HEK293 (cell line): ENCODE measurements around the gene SLC6A1.

Experiments used
- CTCF ChIA-PET: fragments of 350-600 bp; formaldehyde crosslinking; extraction: SDS; loops from one replicate; lab custom pipeline; 2021; ENCODE audit warnings: antibody characterized with exemption; lab: Yijun Ruan, JAX
- POLR2A ChIA-PET: fragments of 300-600 bp; formaldehyde crosslinking; extraction: SDS; loops from one replicate; lab custom pipeline; 2020; ENCODE audit warnings: antibody characterized with exemption, inconsistent platforms; lab: Yijun Ruan, JAX
- H3K27ac ChIP-seq: fragments of 200-500 bp; sonication (Bioruptor generic); 2 replicates; pipeline ENCODE4 v1.5.1; 2014; ENCODE audit warnings: low read depth, low read length, control low read depth, inconsistent platforms; ENCODE audit errors: extremely low read depth
- H3K36me3 ChIP-seq, 2 experiments: fragments of 200-500 bp in 1 of 2; sonication (Bioruptor generic) in 1 of 2; 1 replicate in 1 of 2; 2 replicates in 1 of 2; pipeline ENCODE4 v1.5.1; 2014 to 2017; ENCODE audit warnings: inconsistent platforms in 2 of 2, low read length in 2 of 2; ENCODE audit not compliant: control insufficient read depth in 2 of 2, insufficient read depth in 1 of 2
- H3K4me1 ChIP-seq: fragments of 200-500 bp; sonication (Bioruptor generic); 2 replicates; pipeline ENCODE4 v1.5.1; 2014; ENCODE audit warnings: mild to moderate bottlenecking, low read length, inconsistent platforms; ENCODE audit not compliant: control insufficient read depth, insufficient read depth
- H3K4me3 ChIP-seq: 2 replicates; pipeline ENCODE4 v1.5.1; 2011; ENCODE audit warnings: low read depth, mild to moderate bottlenecking, control low read depth, low read length, moderate library complexity
- H3K9me3 ChIP-seq: fragments of 200-500 bp; sonication (Bioruptor generic); 2 replicates; pipeline ENCODE4 v1.5.1; 2014; ENCODE audit warnings: low read depth, low read length, inconsistent platforms; ENCODE audit not compliant: control insufficient read depth, insufficient read depth
- BCL11B ChIP-seq: fragments of 450-650 bp; formaldehyde crosslinking; IDR thresholded peaks from 2 replicates; pipeline ENCODE4 v1.5.1; 2016; ENCODE audit warnings: low read depth, missing biosample characterization, missing genetic modification characterization
- GLIS2 ChIP-seq: fragments of 450-650 bp; formaldehyde crosslinking; IDR thresholded peaks from 2 replicates; pipeline ENCODE4 v1.5.1; 2016; ENCODE audit warnings: missing biosample characterization, missing genetic modification characterization
- IKZF3 ChIP-seq: fragments of 450-650 bp; IDR thresholded peaks from 2 replicates; pipeline ENCODE4 v1.5.0; 2018; ENCODE audit warnings: missing biosample characterization, mild to moderate bottlenecking, missing genetic modification characterization, moderate library complexity
- REST ChIP-seq: fragments of 450-650 bp; formaldehyde crosslinking; IDR thresholded peaks from 2 replicates; pipeline ENCODE4 v1.5.1; 2016; ENCODE audit warnings: missing biosample characterization, missing genetic modification characterization
- SCRT2 ChIP-seq: fragments of 450-650 bp; formaldehyde crosslinking; IDR thresholded peaks from 2 replicates; pipeline ENCODE4 v1.5.1; 2016; ENCODE audit warnings: missing biosample characterization, missing genetic modification characterization
- TCF7L2 ChIP-seq: IDR thresholded peaks from 2 replicates; pipeline ENCODE4 v1.6.1; 2011; ENCODE audit warnings: low read depth, mild to moderate bottlenecking, inconsistent platforms, low read length, moderate library complexity, borderline replicate concordance
- ZBTB17 ChIP-seq: fragments of 450-650 bp; formaldehyde crosslinking; IDR thresholded peaks from 2 replicates; pipeline ENCODE4 v1.5.1; 2016; ENCODE audit warnings: missing biosample characterization, missing genetic modification characterization
- ZBTB7A ChIP-seq: fragments of 450-650 bp; formaldehyde crosslinking; IDR thresholded peaks from 2 replicates; pipeline ENCODE4 v1.5.1; 2016; ENCODE audit warnings: low read depth, missing biosample characterization, missing genetic modification characterization
- ZBTB8A ChIP-seq: fragments of 450-650 bp; formaldehyde crosslinking; IDR thresholded peaks from 2 replicates; pipeline ENCODE4 v1.5.1; 2016; ENCODE audit warnings: missing biosample characterization, missing genetic modification characterization
- ZFP41 ChIP-seq: fragments of 450-650 bp; formaldehyde crosslinking; IDR thresholded peaks from 2 replicates; pipeline ENCODE4 v1.5.1; 2016; ENCODE audit warnings: missing biosample characterization, missing genetic modification characterization, borderline replicate concordance
- ZNF121 ChIP-seq: fragments of 450-650 bp; formaldehyde crosslinking; IDR thresholded peaks from 2 replicates; pipeline ENCODE4 v1.5.1; 2016; ENCODE audit warnings: missing biosample characterization, missing genetic modification characterization
- ZNF248 ChIP-seq: fragments of 450-650 bp; formaldehyde crosslinking; IDR thresholded peaks from 2 replicates; pipeline ENCODE4 v1.5.1; 2017; ENCODE audit warnings: missing biosample characterization, missing genetic modification characterization
- ZNF292 ChIP-seq: fragments of 450-650 bp; formaldehyde crosslinking; IDR thresholded peaks from 2 replicates; pipeline ENCODE4 v1.5.1; 2016; ENCODE audit warnings: low read depth, missing biosample characterization, missing genetic modification characterization, borderline replicate concordance
- ZNF335 ChIP-seq: fragments of 450-650 bp; formaldehyde crosslinking; conservative IDR thresholded peaks from 2 replicates; pipeline ENCODE4 v1.5.1; 2016; ENCODE audit warnings: missing biosample characterization, missing genetic modification characterization
- ZNF530 ChIP-seq: fragments of 450-650 bp; formaldehyde crosslinking; IDR thresholded peaks from 2 replicates; pipeline ENCODE4 v1.5.1; 2016; ENCODE audit warnings: low read depth, missing biosample characterization, missing genetic modification characterization
- ZNF549 ChIP-seq: fragments of 450-650 bp; IDR thresholded peaks from 2 replicates; pipeline ENCODE4 v1.5.1; 2018; ENCODE audit warnings: missing biosample characterization, missing genetic modification characterization, mild to moderate bottlenecking, inconsistent platforms, moderate library complexity
- ZNF623 ChIP-seq: fragments of 450-650 bp; formaldehyde crosslinking; IDR thresholded peaks from 2 replicates; pipeline ENCODE4 v1.5.1; 2016; ENCODE audit warnings: missing biosample characterization, missing genetic modification characterization
- ZNF654 ChIP-seq: fragments of 450-650 bp; formaldehyde crosslinking; IDR thresholded peaks from 2 replicates; pipeline ENCODE4 v1.5.1; 2016; ENCODE audit warnings: low read depth, missing biosample characterization, missing genetic modification characterization
- ZNF660 ChIP-seq: fragments of 450-650 bp; IDR thresholded peaks from 2 replicates; pipeline ENCODE4 v1.5.1; 2018; ENCODE audit warnings: missing biosample characterization, mild to moderate bottlenecking, missing genetic modification characterization
- ZNF776 ChIP-seq: fragments of 450-650 bp; formaldehyde crosslinking; IDR thresholded peaks from 2 replicates; pipeline ENCODE4 v1.5.0; 2017; ENCODE audit warnings: missing biosample characterization, missing genetic modification characterization, borderline replicate concordance
- ZSCAN16 ChIP-seq: fragments of 450-650 bp; formaldehyde crosslinking; IDR thresholded peaks from 2 replicates; pipeline ENCODE4 v1.5.1; 2016; ENCODE audit warnings: missing biosample characterization, missing genetic modification characterization
- TF ChIP-seq, protein P1 (sequence below): fragments of 450-650 bp; formaldehyde crosslinking; optimal IDR thresholded peaks from 2 replicates; pipeline ENCODE3; 2016; ENCODE audit warnings: missing biosample characterization, mild to moderate bottlenecking, missing genetic modification characterization
- TF ChIP-seq, protein P2 (sequence below): fragments of 450-650 bp; formaldehyde crosslinking; IDR thresholded peaks from 2 replicates; pipeline ENCODE4 v1.5.1; 2017; ENCODE audit warnings: missing biosample characterization, missing genetic modification characterization
- TF ChIP-seq, protein P3 (sequence below): fragments of 450-650 bp; formaldehyde crosslinking; IDR thresholded peaks from 2 replicates; pipeline ENCODE4 v1.5.1; 2016; ENCODE audit warnings: missing biosample characterization, missing genetic modification characterization
- TF ChIP-seq, protein P4 (sequence below): fragments of 450-650 bp; formaldehyde crosslinking; IDR thresholded peaks from 2 replicates; pipeline ENCODE4 v1.5.1; 2016; ENCODE audit warnings: missing biosample characterization, missing genetic modification characterization
- TF ChIP-seq, protein P5 (sequence below): fragments of 450-650 bp; formaldehyde crosslinking; IDR thresholded peaks from 2 replicates; pipeline ENCODE4 v1.5.1; 2016; ENCODE audit warnings: missing biosample characterization, missing genetic modification characterization

Gene SLC6A1

DNA sequence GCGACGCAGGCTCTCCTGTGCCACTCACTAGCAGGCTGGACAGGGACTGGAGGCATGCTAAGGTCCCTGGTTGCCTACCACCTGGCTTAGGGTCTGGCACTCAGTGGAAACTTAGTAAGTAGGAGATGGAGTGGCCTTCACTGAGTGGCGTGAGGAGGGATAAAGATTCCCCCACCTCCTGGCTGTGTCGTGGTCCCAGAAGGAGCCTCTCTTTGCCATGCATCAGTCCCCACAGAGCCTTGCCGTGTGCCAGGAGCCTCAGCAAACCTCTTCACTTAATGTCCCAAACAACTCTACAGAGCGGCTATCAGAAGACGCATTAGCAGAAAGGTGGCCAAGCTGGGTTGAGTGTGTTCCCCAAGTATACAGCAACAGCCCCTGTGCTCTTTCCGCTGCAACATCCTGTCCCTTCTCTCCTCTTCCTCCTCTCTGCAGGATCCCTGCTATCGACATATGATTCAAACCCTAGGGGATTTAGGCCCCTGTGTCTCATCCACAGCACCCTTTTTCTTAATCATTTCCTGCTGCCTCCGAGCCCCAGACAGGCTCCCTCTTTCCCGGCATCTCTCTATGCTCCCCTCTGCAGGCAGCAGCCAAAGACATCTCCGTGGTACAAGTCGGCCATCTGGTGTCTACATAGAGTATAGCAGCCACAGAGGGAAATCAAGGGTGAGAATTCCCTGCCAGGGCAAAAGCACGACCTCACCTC lies 66.7 kb downstream of the SLC6A1 start (continued):
- no peak for TF ChIP-seq SCRT2 (tag by site-specific recombination)
- TF ChIP-seq IKZF3 (tag by site-specific recombination), result no peak
- TF ChIP-seq ZNF530, result no peak
- TF ChIP-seq ZNF335 (tag by site-specific recombination), result no peak
- TF ChIP-seq, protein P1, sequence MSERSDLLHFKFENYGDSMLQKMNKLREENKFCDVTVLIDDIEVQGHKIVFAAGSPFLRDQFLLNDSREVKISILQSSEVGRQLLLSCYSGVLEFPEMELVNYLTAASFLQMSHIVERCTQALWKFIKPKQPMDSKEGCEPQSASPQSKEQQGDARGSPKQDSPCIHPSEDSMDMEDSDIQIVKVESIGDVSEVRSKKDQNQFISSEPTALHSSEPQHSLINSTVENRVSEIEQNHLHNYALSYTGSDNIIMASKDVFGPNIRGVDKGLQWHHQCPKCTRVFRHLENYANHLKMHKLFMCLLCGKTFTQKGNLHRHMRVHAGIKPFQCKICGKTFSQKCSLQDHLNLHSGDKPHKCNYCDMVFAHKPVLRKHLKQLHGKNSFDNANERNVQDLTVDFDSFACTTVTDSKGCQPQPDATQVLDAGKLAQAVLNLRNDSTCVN (tag by site-specific recombination), result no peak
- no peak for TF ChIP-seq ZNF121 (tag by site-specific recombination)
- no peak for TF ChIP-seq ZNF776 (tag by site-specific recombination)
- TF ChIP-seq ZNF660 (tag by site-specific recombination), result 0 out of 2 replicates have a peak, but pooled peaks have one; percentile 56
- TF ChIP-seq BCL11B (tag by site-specific recombination), result no peak
- peak; percentile 42 for TF ChIP-seq ZBTB17 (tag by site-specific recombination)
- no peak for TF ChIP-seq REST
- peak; percentile 82 for TF ChIP-seq ZNF654 (tag by site-specific recombination)

DNA sequence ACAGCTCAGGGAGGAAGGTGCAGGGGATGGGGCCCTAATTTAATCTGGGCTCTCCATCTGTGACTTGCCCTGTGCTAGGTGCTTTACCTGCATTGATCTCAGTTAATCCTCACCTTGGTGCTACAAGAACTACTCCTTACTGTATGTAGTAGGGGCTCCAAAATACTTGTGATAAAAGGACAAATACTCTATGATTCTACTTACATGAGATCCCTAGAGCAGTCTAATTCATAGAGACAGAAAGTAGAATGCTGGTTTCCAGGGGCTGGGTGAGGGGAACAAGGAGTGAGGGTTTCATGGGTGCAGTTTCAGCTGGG lies 67.2 kb downstream of the SLC6A1 start:
- no peak for TF ChIP-seq ZNF623 (tag by site-specific recombination)
- TF ChIP-seq, protein P2, sequence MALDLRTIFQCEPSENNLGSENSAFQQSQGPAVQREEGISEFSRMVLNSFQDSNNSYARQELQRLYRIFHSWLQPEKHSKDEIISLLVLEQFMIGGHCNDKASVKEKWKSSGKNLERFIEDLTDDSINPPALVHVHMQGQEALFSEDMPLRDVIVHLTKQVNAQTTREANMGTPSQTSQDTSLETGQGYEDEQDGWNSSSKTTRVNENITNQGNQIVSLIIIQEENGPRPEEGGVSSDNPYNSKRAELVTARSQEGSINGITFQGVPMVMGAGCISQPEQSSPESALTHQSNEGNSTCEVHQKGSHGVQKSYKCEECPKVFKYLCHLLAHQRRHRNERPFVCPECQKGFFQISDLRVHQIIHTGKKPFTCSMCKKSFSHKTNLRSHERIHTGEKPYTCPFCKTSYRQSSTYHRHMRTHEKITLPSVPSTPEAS (tag by site-specific recombination), result no peak
- no peak for TF ChIP-seq ZFP41 (tag by site-specific recombination)
- TF ChIP-seq ZBTB8A (tag by site-specific recombination), result no peak
- TF ChIP-seq, protein P3, sequence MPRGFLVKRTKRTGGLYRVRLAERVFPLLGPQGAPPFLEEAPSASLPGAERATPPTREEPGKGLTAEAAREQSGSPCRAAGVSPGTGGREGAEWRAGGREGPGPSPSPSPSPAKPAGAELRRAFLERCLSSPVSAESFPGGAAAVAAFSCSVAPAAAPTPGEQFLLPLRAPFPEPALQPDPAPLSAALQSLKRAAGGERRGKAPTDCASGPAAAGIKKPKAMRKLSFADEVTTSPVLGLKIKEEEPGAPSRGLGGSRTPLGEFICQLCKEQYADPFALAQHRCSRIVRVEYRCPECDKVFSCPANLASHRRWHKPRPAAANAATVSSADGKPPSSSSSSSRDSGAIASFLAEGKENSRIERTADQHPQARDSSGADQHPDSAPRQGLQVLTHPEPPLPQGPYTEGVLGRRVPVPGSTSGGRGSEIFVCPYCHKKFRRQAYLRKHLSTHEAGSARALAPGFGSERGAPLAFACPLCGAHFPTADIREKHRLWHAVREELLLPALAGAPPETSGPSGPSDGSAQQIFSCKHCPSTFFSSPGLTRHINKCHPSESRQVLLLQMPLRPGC (tag by site-specific recombination), result no peak
- TF ChIP-seq GLIS2 (tag by site-specific recombination), result no peak
- TF ChIP-seq ZBTB7A (tag by site-specific recombination), result no peak
- TF ChIP-seq, protein P4, sequence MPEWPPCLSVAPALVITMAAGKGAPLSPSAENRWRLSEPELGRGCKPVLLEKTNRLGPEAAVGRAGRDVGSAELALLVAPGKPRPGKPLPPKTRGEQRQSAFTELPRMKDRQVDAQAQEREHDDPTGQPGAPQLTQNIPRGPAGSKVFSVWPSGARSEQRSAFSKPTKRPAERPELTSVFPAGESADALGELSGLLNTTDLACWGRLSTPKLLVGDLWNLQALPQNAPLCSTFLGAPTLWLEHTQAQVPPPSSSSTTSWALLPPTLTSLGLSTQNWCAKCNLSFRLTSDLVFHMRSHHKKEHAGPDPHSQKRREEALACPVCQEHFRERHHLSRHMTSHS (tag by site-specific recombination), result no peak
- TF ChIP-seq, protein P5, sequence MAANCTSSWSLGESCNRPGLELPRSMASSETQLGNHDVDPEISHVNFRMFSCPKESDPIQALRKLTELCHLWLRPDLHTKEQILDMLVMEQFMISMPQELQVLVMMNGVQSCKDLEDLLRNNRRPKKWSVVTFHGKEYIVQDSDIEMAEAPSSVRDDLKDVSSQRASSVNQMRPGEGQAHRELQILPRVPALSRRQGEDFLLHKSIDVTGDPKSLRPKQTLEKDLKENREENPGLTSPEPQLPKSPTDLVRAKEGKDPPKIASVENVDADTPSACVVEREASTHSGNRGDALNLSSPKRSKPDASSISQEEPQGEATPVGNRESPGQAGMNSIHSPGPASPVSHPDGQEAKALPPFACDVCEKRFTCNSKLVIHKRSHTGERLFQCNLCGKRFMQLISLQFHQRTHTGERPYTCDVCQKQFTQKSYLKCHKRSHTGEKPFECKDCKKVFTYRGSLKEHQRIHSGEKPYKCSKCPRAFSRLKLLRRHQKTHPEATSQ (tag by site-specific recombination), result no peak
- no peak for TF ChIP-seq ZSCAN16 (tag by site-specific recombination)
- no peak for TF ChIP-seq ZNF292 (tag by site-specific recombination)
- no peak for TF ChIP-seq ZNF549 (tag by site-specific recombination)
- TF ChIP-seq TCF7L2, result no peak
- TF ChIP-seq ZNF248, result no peak
- ChIA-PET POLR2A (no interaction called here), CTCF (interaction anchor here (0.6 to 5.8 kb wide), 87 partner anchors 9 to 1608 kb away, joined by 3 to 142 read pairs (median 4); partner anchors contain the start of gene HRH1)
- Histone ChIP-seq H3K4me3 (no peak overlapping the region), H3K27ac (no peak overlapping the region), H3K4me1 (no peaks in the 10 kb centered on the region), H3K36me3 (no peaks in the 10 kb centered on the region), H3K9me3 (no peaks in the 10 kb centered on the region)
